GM12801 (cell line): ENCODE results near the gene APOBEC3G.

Experiments
- CTCF ChIP-seq: IDR thresholded peaks from one replicate; pipeline ENCODE4 v1.5.1; 2011; ENCODE audit warnings: control low read depth; ENCODE audit not compliant: insufficient read length; ENCODE audit errors: extremely low read depth

Gene APOBEC3G

GRCh38 chr22:39089928-39090327 is 12.9 kb downstream of the APOBEC3G start:
- no peak for TF ChIP-seq CTCF

- no peak for TF ChIP-seq CTCF
These were observed 13.5 kb downstream of the APOBEC3G start for GRCh38 chr22:39090426-39091064.

- TF ChIP-seq CTCF: no peak
These were observed 14.3 kb downstream of the APOBEC3G start for GRCh38 chr22:39091126-39092081.

- TF ChIP-seq CTCF: no peak
These were observed 15.2 kb downstream of the APOBEC3G start for GRCh38 chr22:39092111-39092862.

- no peak for TF ChIP-seq CTCF
These were observed 17.8 kb downstream of the APOBEC3G start for GRCh38 chr22:39094717-39095389.

GRCh38 chr22:39095971-39096370 is 18.9 kb downstream of the APOBEC3G start:
- no peak for TF ChIP-seq CTCF
